KOPT-K1 (cell line): ENCODE results near the gene SDR39U1.

Experiments
- H3K27ac ChIP-seq: fragments of 200-600 bp; sonication (generic); 2 replicates; pipeline ENCODE4 v1.5.1; 2016; ENCODE audit warnings: antibody characterized with exemption, mild to moderate bottlenecking, low read depth, low read length; ENCODE audit not compliant: poor library complexity, severe bottlenecking
- H3K36me3 ChIP-seq: fragments of 200-600 bp; sonication (generic); 2 replicates; pipeline ENCODE4 v1.5.1; 2017; ENCODE audit warnings: antibody characterized with exemption, mild to moderate bottlenecking, low read length, moderate library complexity; ENCODE audit not compliant: insufficient read depth
- H3K9me3 ChIP-seq: fragments of 200-600 bp; sonication (generic); 2 replicates; pipeline ENCODE4 v1.5.1; 2017; ENCODE audit warnings: antibody characterized with exemption, low read length, mild to moderate bottlenecking; ENCODE audit not compliant: insufficient read depth, poor library complexity, severe bottlenecking

The SDR39U1 gene

GRCh38 chr14:24411443-24412389 lies 30.9 kb downstream of the SDR39U1 start:
- H3K27ac ChIP-seq: no peak overlapping the region
- H3K36me3 ChIP-seq: no peaks in the 10 kb centered on the region
- H3K9me3 ChIP-seq: no peaks in the 10 kb centered on the region

DNA sequence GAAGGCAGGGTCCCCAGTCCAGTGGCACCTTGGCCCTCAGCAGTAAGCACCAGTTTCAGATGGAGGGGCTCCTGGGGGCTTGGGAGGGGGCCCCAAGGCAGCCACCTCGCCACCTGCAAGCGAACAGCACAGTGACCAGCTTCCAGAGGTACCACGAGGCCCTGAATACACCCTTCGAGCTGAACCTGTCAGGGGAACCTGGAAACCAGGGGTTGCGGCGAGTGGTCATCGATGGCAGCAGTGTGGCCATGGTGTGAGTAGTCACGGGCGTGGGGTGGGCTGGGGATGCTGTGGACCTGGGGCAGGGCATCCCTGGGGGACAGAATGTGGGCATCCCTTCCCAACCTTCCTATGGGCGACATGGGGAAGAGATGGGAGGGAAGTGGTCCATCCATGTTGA lies 32.6 kb downstream of the SDR39U1 start:
- no peaks in the 10 kb centered on the region for H3K36me3 ChIP-seq
- H3K9me3 ChIP-seq: no peaks in the 10 kb centered on the region
- no peak overlapping the region for H3K27ac ChIP-seq

DNA sequence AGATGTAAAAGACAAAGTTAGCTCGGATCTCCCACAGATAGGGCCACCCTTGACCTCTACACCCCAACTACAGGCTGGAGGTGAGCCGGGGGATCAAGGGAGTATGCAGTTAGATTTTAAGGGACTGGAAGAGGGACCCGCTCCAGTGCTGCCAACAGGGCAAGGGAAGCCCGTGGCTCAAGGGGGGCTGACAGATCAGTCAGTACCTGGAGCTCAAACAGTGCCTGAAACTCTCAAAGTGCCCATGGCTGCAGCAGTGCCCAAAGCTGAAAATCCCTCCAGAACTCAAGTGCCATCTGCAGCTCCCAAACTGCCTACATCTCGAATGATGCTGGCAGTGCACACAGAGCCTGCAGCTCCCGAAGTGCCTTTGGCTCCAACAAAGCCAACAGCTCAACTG lies 33.4 kb downstream of the SDR39U1 start:
- Histone ChIP-seq H3K36me3 (no peaks in the 10 kb centered on the region), H3K27ac (no peak overlapping the region), H3K9me3 (no peaks in the 10 kb centered on the region)

DNA sequence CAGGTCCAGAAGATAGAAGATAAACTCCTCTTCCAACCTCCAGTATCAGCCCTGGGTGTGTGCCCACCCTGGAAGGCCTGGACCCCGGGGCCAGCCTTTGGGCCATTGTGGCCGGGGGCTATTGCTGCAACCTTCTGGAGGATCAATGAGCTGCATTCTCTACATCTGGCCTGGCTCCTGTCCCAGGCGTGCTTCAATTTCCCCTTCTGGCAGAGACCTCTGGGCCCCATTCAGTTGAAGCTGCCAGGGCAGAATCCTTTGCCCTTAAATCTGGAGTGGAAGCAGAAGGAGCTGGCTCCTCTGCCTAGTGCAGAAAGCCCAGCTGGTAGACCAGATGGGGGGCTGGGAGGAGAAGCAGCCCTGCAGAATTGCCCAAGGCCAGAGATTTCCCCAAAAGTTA lies 33.8 kb downstream of the SDR39U1 start:
- H3K27ac ChIP-seq: no peak overlapping the region
- H3K9me3 ChIP-seq: no peaks in the 10 kb centered on the region
- H3K36me3 ChIP-seq: no peaks in the 10 kb centered on the region

- H3K27ac ChIP-seq: no peak overlapping the region
- H3K36me3 ChIP-seq: no peaks in the 10 kb centered on the region
- no peaks in the 10 kb centered on the region for H3K9me3 ChIP-seq
Measured at GRCh38 chr14:24407608-24408325, 34.8 kb downstream of the SDR39U1 start.

GRCh38 chr14:24406416-24406815 lies 36.2 kb downstream of the SDR39U1 start:
- no peaks in the 10 kb centered on the region for H3K36me3 ChIP-seq
- H3K27ac ChIP-seq: no peak overlapping the region
- H3K9me3 ChIP-seq: no peaks in the 10 kb centered on the region

- Histone ChIP-seq H3K9me3 (no peaks in the 10 kb centered on the region), H3K27ac (no peak overlapping the region), H3K36me3 (no peaks in the 10 kb centered on the region)
Measured at GRCh38 chr14:24404814-24405213, 37.8 kb downstream of the SDR39U1 start.

GRCh38 chr14:24403294-24403998 lies 39.1 kb downstream of the SDR39U1 start:
- Histone ChIP-seq H3K9me3 (no peaks in the 10 kb centered on the region), H3K36me3 (no peaks in the 10 kb centered on the region), H3K27ac (no peak overlapping the region)

GRCh38 chr14:24401810-24402702 lies 40.5 kb downstream of the SDR39U1 start:
- Histone ChIP-seq H3K9me3 (no peaks in the 10 kb centered on the region), H3K27ac (no peak overlapping the region), H3K36me3 (no peaks in the 10 kb centered on the region)

DNA sequence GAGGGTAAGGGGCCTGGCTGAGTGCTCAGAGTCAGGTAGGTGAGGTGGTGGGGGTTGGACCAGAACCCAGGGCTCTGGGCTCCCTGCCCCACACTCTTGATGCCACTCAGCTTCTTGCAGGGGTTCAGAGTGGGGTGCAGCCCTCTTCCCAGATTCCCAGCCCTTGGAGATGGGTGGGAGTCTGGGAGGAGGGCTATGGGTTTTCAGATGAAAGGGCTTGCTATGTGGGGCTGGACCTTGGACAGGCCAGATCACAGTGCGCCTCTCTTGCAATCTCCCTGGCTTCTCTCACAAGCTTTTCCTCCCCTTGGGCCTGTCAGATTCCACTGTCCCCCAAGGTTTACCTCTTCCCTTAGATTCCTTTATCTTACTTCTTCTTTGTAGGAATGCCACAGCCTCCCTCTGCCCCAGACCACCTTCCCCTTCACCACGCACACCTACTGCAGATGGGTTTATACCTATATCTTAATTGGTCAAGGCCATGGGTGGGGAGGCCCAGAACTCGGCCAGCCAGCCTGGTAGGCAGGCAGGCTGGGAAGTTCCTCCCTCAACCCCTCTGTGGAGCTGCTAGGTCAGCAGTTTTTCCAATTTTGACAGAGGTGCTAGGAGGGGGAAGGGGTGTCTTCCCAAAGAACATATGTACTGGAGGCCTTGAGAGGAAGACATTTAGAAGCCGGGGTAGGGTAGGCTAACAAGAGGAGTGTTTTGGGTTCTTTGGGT lies 42.4 kb downstream of the SDR39U1 start:
- no peaks in the 10 kb centered on the region for H3K36me3 ChIP-seq
- no peaks in the 10 kb centered on the region for H3K9me3 ChIP-seq
- H3K27ac ChIP-seq: no peak overlapping the region

GRCh38 chr14:24399447-24399822 lies 43.1 kb downstream of the SDR39U1 start:
- Histone ChIP-seq H3K36me3 (no peaks in the 10 kb centered on the region), H3K27ac (no peak overlapping the region), H3K9me3 (no peaks in the 10 kb centered on the region)

GRCh38 chr14:24398653-24399446 lies 43.7 kb downstream of the SDR39U1 start, which contains the start of gene NYNRIN:
Gene NYNRIN (plus strand): TSS chr14:24399003. CDS start chr14:24399247, 244 bp downstream.
- H3K9me3 ChIP-seq: no peaks in the 10 kb centered on the region
- no peak within 1 kb of the TSS for H3K27ac ChIP-seq
- H3K36me3 ChIP-seq: no peaks in the 10 kb centered on the region

GRCh38 chr14:24398293-24398652 lies 44.3 kb downstream of the SDR39U1 start:
- Histone ChIP-seq H3K27ac (no peak overlapping the region), H3K36me3 (no peaks in the 10 kb centered on the region), H3K9me3 (no peaks in the 10 kb centered on the region)
